ENCODE data around the gene CORO7.
"Not testable (repeated sequence)": the region's sequence is repeated elsewhere in the genome, so short reads cannot be mapped to it uniquely, and the experiment has no call there.

CORO7 gene

DNA sequence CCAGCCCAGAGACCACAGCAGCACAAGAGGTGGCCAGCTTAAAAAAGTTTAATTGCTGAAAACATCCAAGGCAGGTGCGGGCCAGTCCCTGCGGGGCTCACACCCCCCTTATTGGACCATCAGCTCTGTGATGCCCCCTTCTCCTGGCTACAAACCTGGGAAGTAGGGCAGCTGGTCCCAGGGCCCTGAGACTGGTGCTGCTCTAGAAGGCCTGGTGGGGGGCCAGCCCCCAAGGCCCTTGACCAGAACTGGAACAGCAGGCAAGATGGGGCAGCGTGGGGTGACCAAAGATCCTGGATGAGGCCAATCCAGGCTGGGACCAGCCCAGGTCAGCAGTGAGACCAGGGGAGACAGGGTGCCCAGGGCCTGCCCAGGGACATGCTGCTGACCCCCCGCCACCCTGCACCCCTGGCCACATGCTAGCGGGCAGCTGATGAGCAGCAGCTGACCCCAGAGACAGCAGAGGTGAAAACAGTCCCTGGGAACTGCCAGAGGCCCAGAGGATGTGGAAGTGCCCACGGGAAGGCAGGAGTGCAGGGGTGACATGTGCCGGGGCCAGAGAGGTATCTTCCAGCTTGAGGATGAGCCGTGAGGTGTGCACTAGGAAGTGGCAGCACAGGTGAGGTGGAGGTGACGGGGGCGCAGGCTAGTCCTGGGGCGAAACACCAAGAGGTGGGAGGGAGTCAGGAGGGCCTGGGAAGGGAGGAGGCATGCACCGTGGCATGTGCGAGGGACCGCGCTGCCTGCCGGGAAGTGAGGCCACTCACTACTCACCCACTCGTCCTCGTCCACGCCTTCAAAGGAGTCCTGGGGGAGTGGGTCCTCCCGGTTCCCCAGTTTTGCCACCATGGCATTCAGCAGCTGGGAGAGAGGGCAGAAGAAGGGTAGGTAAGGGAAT is 61.6 kb downstream of the CORO7 start:
- no peak for DNase-seq (ENCODE audit: low read depth in 2 of 2)

DNA sequence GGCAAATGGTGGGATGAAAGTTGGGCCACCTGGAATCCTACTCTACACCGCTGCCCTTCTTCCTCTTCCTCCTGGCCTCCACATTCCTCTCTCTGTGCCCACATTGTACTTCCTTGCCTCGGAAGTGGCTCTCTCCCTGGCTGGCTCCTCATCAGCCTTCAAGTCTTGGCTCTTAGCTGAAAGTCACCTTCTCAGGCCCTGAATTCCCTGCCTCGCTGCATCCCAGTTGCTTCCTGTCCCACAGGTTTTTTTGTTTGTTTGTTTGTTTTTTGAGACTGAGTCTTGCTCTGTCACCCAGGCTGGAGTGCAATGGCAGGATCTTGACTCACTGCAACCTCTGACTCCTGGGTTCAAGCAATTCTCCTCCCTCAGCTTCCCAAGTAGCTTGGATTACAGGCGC is 62.7 kb downstream of the CORO7 start:
- DNase-seq (ENCODE audit: low read depth in 2 of 2), result no peak

DNA sequence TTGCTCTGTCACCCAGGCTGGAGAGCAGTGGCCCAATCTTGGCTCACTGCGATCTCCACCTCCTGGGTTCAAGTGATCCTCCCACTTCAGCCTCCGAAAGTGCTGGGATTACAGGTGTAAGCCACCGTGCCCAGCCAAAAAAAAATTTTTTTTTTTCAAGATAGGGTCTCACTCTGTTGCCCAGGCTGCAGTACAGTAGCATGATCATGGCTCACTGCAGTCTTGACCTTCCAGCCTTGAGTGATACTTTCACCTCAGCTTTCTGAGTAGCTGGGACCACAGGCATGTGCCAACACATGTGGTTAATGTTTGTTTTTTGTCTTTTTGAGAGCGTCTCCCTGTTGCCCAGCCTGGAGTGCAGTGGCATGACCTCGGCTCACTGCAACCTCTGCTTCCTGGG is 63.6 kb downstream of the CORO7 start:
- DNase-seq (ENCODE audit: low read depth in 2 of 2), result no peak

DNA sequence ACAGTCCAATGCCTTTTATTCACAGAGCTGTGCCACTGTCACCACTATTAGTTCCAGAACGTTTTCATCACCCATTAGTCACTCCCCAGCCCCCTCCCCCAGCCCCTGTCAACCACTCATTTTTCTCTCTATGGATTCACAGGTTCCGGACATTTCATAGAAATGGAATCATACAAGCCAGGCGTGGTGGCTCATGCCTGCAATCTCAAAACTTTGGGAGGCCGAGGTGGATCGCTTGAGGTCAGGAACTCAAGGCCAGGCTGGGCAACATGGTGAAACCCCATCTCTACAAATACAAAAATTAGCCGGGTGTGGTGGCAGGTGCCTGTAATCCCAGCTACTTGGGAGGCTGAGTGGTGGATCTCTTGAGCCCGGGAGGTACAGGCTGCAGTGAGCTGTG is 64.5 kb downstream of the CORO7 start:
- no peak for DNase-seq (ENCODE audit: low read depth in 2 of 2)

- DNase-seq (ENCODE audit: low read depth in 2 of 2), result peak; percentile 95 to 96
These were observed 65.4 kb downstream of the CORO7 start, which contains the start of gene PAM16 for GRCh38 chr16:4350787-4351659. Gene PAM16, minus strand, starts transcription at chr16:4351321. Its CDS starts 87 bp downstream, at chr16:4351234.

DNA sequence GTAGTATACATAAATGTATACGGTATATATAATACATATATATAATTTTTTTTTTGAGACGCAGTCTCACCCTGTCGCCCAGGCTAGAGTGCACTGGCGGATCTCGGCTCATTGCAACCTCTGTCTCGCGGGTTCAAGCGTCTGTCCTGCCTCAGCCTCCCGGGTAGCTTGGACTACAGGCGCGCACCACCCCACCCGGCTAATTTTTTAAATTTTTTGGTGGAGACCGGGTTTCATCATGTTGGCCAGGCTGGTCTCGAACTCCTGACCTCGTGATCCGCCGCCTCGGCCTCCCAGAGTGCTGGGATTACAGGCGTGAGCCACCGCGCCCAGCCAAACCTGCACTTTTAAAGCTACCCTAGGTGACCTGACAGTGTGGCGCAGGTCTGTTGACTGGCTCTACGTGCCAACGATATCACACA is 66.0 kb downstream of the CORO7 start:
- no peak for DNase-seq (ENCODE audit: low read depth in 2 of 2)

GRCh38 chr16:4349332-4349731 is 67.1 kb downstream of the CORO7 start:
- no peak for DNase-seq (ENCODE audit: low read depth in 2 of 2)

- DNase-seq (ENCODE audit: low read depth in 2 of 2), result no peak
These were observed 68.5 kb downstream of the CORO7 start for GRCh38 chr16:4347765-4348509.

GRCh38 chr16:4347010-4347409 is 69.4 kb downstream of the CORO7 start:
- no peak for DNase-seq (ENCODE audit: low read depth in 2 of 2)

DNA sequence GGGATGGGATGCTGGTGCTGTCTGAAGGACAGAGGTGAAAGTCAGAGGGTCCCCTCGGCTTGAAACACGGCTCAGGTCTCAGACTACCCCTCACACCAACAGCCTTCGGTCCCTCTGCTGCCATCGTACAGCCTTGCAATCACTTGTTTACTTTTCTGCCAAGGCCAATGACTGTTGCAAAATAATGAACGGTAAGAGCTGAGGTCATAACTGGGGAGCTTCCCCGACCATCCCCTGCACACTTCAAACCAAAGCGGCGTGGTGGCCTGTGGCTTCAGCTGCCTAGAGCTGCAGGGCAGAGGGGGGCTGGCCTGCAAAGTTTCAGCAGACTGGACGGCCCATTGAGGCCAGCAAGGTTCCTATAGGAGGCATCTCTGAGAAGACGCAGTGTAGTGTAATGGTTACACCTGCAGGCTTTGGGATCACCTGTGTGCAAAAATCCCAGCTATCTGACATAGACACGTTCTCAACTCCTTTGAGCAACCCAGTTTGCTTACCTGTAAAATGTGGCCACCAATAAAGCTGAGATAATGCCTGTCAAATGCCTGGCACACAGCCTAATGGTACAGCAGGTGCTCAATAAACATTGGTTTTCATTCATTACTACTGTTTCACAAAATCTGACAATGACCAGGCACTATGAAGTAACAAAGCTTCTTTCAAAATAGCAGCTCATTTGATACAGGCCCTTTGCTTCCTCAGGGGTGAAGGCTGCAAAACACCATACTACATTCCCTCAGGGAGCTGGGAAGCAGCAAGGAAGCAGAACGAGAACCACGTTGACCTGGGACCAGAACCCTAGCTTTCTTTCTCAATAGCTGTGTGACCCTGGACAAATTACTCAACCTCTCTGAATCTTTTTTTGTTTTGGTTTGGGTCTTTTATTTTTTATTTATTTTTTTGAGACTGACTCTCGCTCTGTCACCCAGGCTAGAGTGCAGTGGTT is 70.3 kb downstream of the CORO7 start:
- DNase-seq (ENCODE audit: low read depth in 2 of 2), result no peak

- no peak for DNase-seq (ENCODE audit: low read depth in 2 of 2)
These were observed 71.2 kb downstream of the CORO7 start for GRCh38 chr16:4344983-4345835.

GRCh38 chr16:4344300-4344982 is 72.0 kb downstream of the CORO7 start:
- not testable (repeated sequence) for DNase-seq (ENCODE audit: low read depth in 2 of 2)

GRCh38 chr16:4342866-4343744 is 73.3 kb downstream of the CORO7 start:
- no peak for DNase-seq (ENCODE audit: low read depth in 2 of 2)

- DNase-seq (ENCODE audit: low read depth in 2 of 2), result no peak
These were observed 75.1 kb downstream of the CORO7 start for GRCh38 chr16:4341250-4341649.

DNA sequence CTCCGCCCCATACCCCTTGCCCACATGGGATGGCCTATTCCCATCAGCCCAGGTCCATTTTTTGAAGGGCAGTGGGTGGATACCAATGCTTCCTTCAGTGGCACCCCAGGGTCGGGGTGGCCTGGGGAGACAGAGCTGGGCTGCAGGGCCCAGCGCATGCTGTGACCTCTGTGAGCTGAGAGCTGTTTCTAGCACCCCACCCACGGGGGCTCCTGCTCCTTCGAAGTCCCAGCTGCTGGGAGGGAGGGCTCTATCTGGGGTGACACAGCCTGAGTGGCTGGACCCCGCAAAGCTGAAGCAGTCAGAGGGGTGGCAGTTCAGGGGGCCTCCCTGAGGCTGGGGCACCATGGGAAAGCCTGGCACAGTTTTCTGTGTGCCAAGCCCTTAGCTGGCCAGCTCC is 76.0 kb downstream of the CORO7 start:
- no peak for DNase-seq (ENCODE audit: low read depth in 2 of 2)

- no peak for DNase-seq (ENCODE audit: low read depth in 2 of 2)
These were observed 76.5 kb downstream of the CORO7 start for GRCh38 chr16:4339909-4340308.

DNA sequence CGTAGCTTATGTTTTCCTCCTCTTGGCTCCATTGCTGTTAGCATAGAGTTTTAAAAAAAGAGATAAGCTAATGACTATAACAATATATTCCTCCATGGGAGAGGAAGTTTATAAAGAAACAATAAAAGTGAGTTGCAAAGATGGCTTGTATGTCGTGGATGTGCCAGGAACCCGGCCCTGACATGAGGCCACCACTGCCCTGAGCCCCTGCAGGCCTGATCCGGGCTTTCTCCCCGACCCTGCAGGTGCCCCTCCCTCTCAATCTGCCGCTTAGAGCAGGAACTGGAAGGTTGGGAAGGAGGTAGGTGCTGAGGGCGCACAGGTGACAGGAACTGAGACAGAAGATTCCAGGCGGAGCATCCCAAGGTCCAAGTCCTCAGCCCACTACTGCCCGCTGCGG is 76.9 kb downstream of the CORO7 start:
- no peak for DNase-seq (ENCODE audit: low read depth in 2 of 2)

- no peak for DNase-seq (ENCODE audit: low read depth in 2 of 2)
These were observed 77.6 kb downstream of the CORO7 start for GRCh38 chr16:4338712-4339299.
